Measurements from ENCODE around the gene CTPS1.

- TF ChIP-seq POLR2A (IDR thresholded peaks at IDR 0.05; ENCODE audit: low read depth), result no peak
- TF ChIP-seq CTCF (IDR thresholded peaks at IDR 0.05), result no peak
- no peak for TF ChIP-seq POLR2AphosphoS5 (IDR thresholded peaks at IDR 0.05)
- no peak for TF ChIP-seq EP300 (IDR thresholded peaks at IDR 0.05)
These were observed 30.0 kb downstream of the CTPS1 start for GRCh38 chr1:41009466-41009865.
